WTC11 (cell line): ENCODE measurements around the gene ACTN1. TPM values are rescaled to one million over a fixed set of nuclear protein-coding genes. Genes with fewer than 3 reads are reported as not detected.
A peak's percentile ranks its signal among the peaks of the same experiment; 100 is the strongest.

Experiments
- ATAC-seq: fragments of 200-7000 bp; cut with Tn5 transposase; 2 replicates; pipeline ENCODE4 v1.10.0; 2021; ENCODE audit warnings: mild to moderate bottlenecking, moderate library complexity
- CTCF ChIA-PET: fragments of 300-600 bp; sonication (Branson Sonifier 250); formaldehyde crosslinking; loops from one replicate; lab custom pipeline; 2021; ENCODE audit warnings: antibody characterized with exemption; lab: Charles Lee
- POLR2A ChIA-PET: fragments of 350-600 bp; sonication (Branson Sonifier 250); formaldehyde crosslinking; loops from one replicate; lab custom pipeline; 2021; ENCODE audit warnings: antibody characterized with exemption; lab: Charles Lee
- DNase-seq: peaks from one replicate; pipeline ENCODE4 v3.0.0; 2021; ENCODE audit warnings: low spot score
- H3K27ac Mint-ChIP-seq: 2 replicates; pipeline ENCODE4 v1.8.0; 2021; ENCODE audit warnings: mixed read lengths
- H3K27me3 Mint-ChIP-seq: 2 replicates; pipeline ENCODE4 v1.8.0; 2021; ENCODE audit warnings: low read depth, mild to moderate bottlenecking, moderate library complexity, mixed read lengths
- H3K36me3 Mint-ChIP-seq: 2 replicates; pipeline ENCODE4 v1.8.0; 2021; ENCODE audit warnings: mixed read lengths
- H3K4me1 Mint-ChIP-seq: 2 replicates; pipeline ENCODE4 v1.8.0; 2022; ENCODE audit warnings: mixed read lengths
- H3K4me3 Mint-ChIP-seq: 2 replicates; pipeline ENCODE4 v1.8.0; 2021; ENCODE audit warnings: mild to moderate bottlenecking, moderate library complexity, mixed read lengths
- H3K9me3 Mint-ChIP-seq: 2 replicates; pipeline ENCODE4 v1.8.0; 2021; ENCODE audit warnings: mixed read lengths
- CREB1 ChIP-seq: sonication (generic); formaldehyde crosslinking; IDR thresholded peaks from 2 replicates; pipeline ENCODE4 v1.8.0; 2023; ENCODE audit warnings: mild to moderate bottlenecking, missing genetic modification reagents
- FOXP4 ChIP-seq: sonication (generic); formaldehyde crosslinking; IDR thresholded peaks from 2 replicates; pipeline ENCODE4 v1.8.0; 2022; ENCODE audit warnings: mild to moderate bottlenecking, missing genetic modification reagents
- GTF2I ChIP-seq: fragments of 250-450 bp; sonication (Bioruptor Pico); conservative IDR thresholded peaks from 2 replicates; pipeline ENCODE4 v1.4.0; 2021; ENCODE audit warnings: mild to moderate bottlenecking
- HMGA2 ChIP-seq: fragments of 250-450 bp; sonication (Bioruptor Pico); IDR thresholded peaks from 2 replicates; pipeline ENCODE4 v1.4.0; 2021; ENCODE audit warnings: mild to moderate bottlenecking, moderate library complexity
- NFE2L1 ChIP-seq: sonication (generic); formaldehyde crosslinking; IDR thresholded peaks from 2 replicates; pipeline ENCODE4 v1.8.1; 2023; ENCODE audit warnings: missing genetic modification reagents
- NR1H2 ChIP-seq: sonication (generic); formaldehyde crosslinking; IDR thresholded peaks from 2 replicates; pipeline ENCODE4 v1.9.0; 2021; ENCODE audit warnings: mild to moderate bottlenecking, moderate library complexity, missing genetic modification reagents
- NR2C2 ChIP-seq: sonication (generic); formaldehyde crosslinking; IDR thresholded peaks from 2 replicates; pipeline ENCODE4 v1.8.0; 2022; ENCODE audit warnings: mild to moderate bottlenecking, missing genetic modification reagents
- PRRX2 ChIP-seq: fragments of 250-450 bp; sonication (Bioruptor Pico); IDR thresholded peaks from 2 replicates; pipeline ENCODE4 v1.8.0; 2021; ENCODE audit warnings: mild to moderate bottlenecking
- RELA ChIP-seq: sonication (generic); formaldehyde crosslinking; IDR thresholded peaks from 2 replicates; pipeline ENCODE4 v1.8.1; 2022; ENCODE audit warnings: missing genetic modification reagents, mild to moderate bottlenecking, borderline replicate concordance
- RORB ChIP-seq: fragments of 250-450 bp; sonication (Bioruptor Pico); IDR thresholded peaks from 2 replicates; pipeline ENCODE4 v1.9.0; 2021; ENCODE audit warnings: mild to moderate bottlenecking
- SMAD4 ChIP-seq: sonication (generic); formaldehyde crosslinking; IDR thresholded peaks from 2 replicates; pipeline ENCODE4 v1.8.0; 2022; ENCODE audit warnings: mild to moderate bottlenecking, missing genetic modification reagents
- TCF7 ChIP-seq: sonication (generic); formaldehyde crosslinking; IDR thresholded peaks from 2 replicates; pipeline ENCODE4 v1.8.0; 2022; ENCODE audit warnings: mild to moderate bottlenecking, low read depth, missing genetic modification reagents, moderate library complexity
- TP53 ChIP-seq: sonication (generic); formaldehyde crosslinking; IDR thresholded peaks from 2 replicates; pipeline ENCODE4 v1.8.1; 2023; ENCODE audit warnings: mild to moderate bottlenecking, missing genetic modification reagents
- ZNF121 ChIP-seq: sonication (generic); formaldehyde crosslinking; IDR thresholded peaks from 2 replicates; pipeline ENCODE4 v1.8.0; 2023; ENCODE audit warnings: missing genetic modification reagents
- ZNF138 ChIP-seq: sonication (generic); formaldehyde crosslinking; conservative IDR thresholded peaks from 2 replicates; pipeline ENCODE4 v1.8.1; 2022; ENCODE audit warnings: mild to moderate bottlenecking, moderate library complexity, missing genetic modification reagents
- ZNF532 ChIP-seq: fragments of 250-450 bp; sonication (Bioruptor Pico); IDR thresholded peaks from 2 replicates; pipeline ENCODE4 v1.9.0; 2021; ENCODE audit warnings: mild to moderate bottlenecking, borderline replicate concordance
- total RNA-seq: library from RNA; stranded (reverse); gene quantifications from 3 replicates; pipeline ENCODE4 v1.2.3, GENCODE V29; 2021
- TF ChIP-seq, protein P1 (sequence below): fragments of 250-450 bp; sonication (Bioruptor Pico); IDR thresholded peaks from 2 replicates; pipeline ENCODE4 v1.9.0; 2021; ENCODE audit warnings: mild to moderate bottlenecking
- TF ChIP-seq, protein P2 (sequence below): fragments of 250-450 bp; sonication (Bioruptor Pico); conservative IDR thresholded peaks from 2 replicates; pipeline ENCODE4 v1.9.0; 2021; ENCODE audit warnings: mild to moderate bottlenecking
- TF ChIP-seq, protein P3 (sequence below): fragments of 200-600 bp; IDR thresholded peaks from 2 replicates; pipeline ENCODE4 v1.8.0; 2022; ENCODE audit warnings: antibody characterized with exemption

Gene ACTN1
- total RNA-seq, 1 experiment from 2014 or later = 196 TPM

- no peak for DNase-seq
- ATAC-seq = no peak
- Mint-ChIP-seq H3K27ac (0 out of 2 replicates have a peak overlapping the region, but pooled peaks have one; percentile 44), H3K36me3 (peaks cover 70% of the 10 kb centered on the region), H3K4me3 (no peak overlapping the region), H3K9me3 (no peaks in the 10 kb centered on the region), H3K4me1 (no peaks in the 10 kb centered on the region), H3K27me3 (no peaks in the 10 kb centered on the region)
- no peak for TF ChIP-seq TCF7
- TF ChIP-seq PRRX2 (CRISPR knock-in tag) = no peak
- no peak for TF ChIP-seq NFE2L1 (CRISPR knock-in tag)
- TF ChIP-seq TP53 = no peak
- no peak for TF ChIP-seq RELA (CRISPR knock-in tag)
- no peak for TF ChIP-seq RORB (CRISPR knock-in tag)
- no peak for TF ChIP-seq ZNF138 (CRISPR knock-in tag)
- TF ChIP-seq HMGA2 (CRISPR knock-in tag) = no peak
- TF ChIP-seq ZNF121 = no peak
- TF ChIP-seq NR2C2 = no peak
- no peak for TF ChIP-seq SMAD4 (CRISPR knock-in tag)
- TF ChIP-seq NR1H2 (CRISPR knock-in tag) = no peak
- no peak for TF ChIP-seq GTF2I (CRISPR knock-in tag)
- TF ChIP-seq, protein P1, sequence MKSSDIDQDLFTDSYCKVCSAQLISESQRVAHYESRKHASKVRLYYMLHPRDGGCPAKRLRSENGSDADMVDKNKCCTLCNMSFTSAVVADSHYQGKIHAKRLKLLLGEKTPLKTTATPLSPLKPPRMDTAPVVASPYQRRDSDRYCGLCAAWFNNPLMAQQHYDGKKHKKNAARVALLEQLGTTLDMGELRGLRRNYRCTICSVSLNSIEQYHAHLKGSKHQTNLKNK = no peak
- TF ChIP-seq ZNF532 (CRISPR knock-in tag) = no peak
- TF ChIP-seq CREB1 = no peak
- TF ChIP-seq, protein P2, sequence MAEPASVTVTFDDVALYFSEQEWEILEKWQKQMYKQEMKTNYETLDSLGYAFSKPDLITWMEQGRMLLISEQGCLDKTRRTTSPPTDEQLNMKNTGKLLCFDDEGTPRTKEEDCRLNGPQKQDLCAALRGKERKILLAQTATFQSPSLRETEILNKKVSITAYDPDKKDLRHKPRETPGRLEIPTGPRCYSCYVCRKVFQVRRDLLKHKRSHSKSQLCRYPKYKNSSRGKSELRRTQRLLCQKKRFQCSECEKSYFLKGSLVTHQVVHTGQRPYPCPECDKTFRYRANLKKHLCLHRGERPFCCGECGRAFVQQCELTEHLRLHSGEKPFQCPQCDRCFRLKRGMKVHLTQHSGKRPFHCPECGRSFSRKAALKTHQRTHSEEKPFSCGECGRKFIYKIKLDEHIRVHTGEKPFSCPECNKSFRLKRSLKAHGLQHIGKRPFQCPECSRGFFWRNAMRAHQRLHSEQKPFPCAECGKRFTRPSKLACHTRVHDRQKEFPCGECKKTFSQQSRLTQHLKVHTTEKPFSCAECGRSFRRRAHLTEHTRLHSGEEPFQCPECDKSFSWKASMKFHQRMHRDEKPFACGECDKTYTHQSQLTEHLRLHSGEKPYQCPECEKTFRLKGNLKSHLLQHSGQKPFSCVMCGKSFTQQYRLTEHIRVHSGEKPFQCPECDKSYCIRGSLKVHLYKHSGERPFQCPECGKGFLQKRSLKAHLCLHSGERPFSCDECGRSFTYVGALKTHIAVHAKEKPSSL (CRISPR knock-in tag) = no peak
- no peak for TF ChIP-seq FOXP4 (CRISPR knock-in tag)
- TF ChIP-seq, protein P3, sequence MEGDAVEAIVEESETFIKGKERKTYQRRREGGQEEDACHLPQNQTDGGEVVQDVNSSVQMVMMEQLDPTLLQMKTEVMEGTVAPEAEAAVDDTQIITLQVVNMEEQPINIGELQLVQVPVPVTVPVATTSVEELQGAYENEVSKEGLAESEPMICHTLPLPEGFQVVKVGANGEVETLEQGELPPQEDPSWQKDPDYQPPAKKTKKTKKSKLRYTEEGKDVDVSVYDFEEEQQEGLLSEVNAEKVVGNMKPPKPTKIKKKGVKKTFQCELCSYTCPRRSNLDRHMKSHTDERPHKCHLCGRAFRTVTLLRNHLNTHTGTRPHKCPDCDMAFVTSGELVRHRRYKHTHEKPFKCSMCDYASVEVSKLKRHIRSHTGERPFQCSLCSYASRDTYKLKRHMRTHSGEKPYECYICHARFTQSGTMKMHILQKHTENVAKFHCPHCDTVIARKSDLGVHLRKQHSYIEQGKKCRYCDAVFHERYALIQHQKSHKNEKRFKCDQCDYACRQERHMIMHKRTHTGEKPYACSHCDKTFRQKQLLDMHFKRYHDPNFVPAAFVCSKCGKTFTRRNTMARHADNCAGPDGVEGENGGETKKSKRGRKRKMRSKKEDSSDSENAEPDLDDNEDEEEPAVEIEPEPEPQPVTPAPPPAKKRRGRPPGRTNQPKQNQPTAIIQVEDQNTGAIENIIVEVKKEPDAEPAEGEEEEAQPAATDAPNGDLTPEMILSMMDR = no peak
- POLR2A ChIA-PET = interaction anchor here (1.1 kb wide), 1 partner anchor 143 kb away, joined by 3 read pairs; no protein-coding TSS in a partner anchor
- CTCF ChIA-PET = interaction anchor here (0.8 kb wide), 1 partner anchor 223 kb away, joined by 3 read pairs; no protein-coding TSS in a partner anchor
Observed at GRCh38 chr14:68884031-68885030, 94.8 kb downstream of the ACTN1 start.
